PFSK-1 (cell line): ENCODE measurements around the gene MARCHF4.

ENCODE experiments used
- FOXP2 ChIP-seq: optimal IDR thresholded peaks from 2 replicates; pipeline ENCODE3; 2011; ENCODE audit warnings: borderline replicate concordance, control low read depth, inconsistent platforms; ENCODE audit not compliant: insufficient read depth; ENCODE audit errors: extremely low read length, extremely low read depth
- POLR2AphosphoS5 ChIP-seq: IDR thresholded peaks from 2 replicates; pipeline ENCODE4 v1.6.1; 2012; ENCODE audit warnings: low read depth, mild to moderate bottlenecking, control low read depth, low read length, moderate library complexity
- SIN3A ChIP-seq: IDR thresholded peaks from 2 replicates; pipeline ENCODE4 v1.6.1; 2012; ENCODE audit warnings: mild to moderate bottlenecking, low read length, moderate library complexity, borderline replicate concordance; ENCODE audit not compliant: insufficient read depth
- TAF1 ChIP-seq: IDR thresholded peaks from 2 replicates; pipeline ENCODE4 v1.6.1; 2012; ENCODE audit warnings: low read length, control low read depth, borderline replicate concordance; ENCODE audit not compliant: insufficient read depth
- TF ChIP-seq, protein P1 (sequence below), 2 experiments: IDR thresholded peaks; 2 replicates each; pipeline versions ENCODE4 v1.6.1 to v1.8.0; 2011 to 2012; ENCODE audit warnings: low read depth in 2 of 2, low read length in 2 of 2, control low read depth in 1 of 2, inconsistent platforms in 1 of 2, mild to moderate bottlenecking in 1 of 2, moderate library complexity in 1 of 2; ENCODE audit not compliant: insufficient read depth in 1 of 2

Gene MARCHF4

DNA sequence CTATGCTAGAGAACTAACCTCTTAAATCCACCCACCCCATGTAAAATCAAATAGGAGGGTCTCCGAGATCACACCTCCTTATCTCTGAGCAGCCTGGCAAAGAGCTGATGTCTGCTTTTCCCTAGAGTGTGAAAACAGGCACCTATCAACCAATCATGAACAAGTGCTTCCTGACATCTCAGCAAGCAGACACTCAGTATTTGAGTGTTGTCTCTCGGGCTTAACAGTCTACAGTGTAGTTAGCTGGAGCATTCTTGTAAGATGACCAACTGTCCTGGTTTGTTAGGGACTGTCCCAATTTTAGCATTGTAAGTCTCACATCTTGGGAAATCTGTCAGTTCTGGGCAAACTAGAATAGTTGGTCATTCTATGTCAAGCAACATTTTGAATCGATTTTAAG is 26.4 kb downstream of the MARCHF4 start:
- TF ChIP-seq POLR2AphosphoS5 (no peak), SIN3A (no peak)

DNA sequence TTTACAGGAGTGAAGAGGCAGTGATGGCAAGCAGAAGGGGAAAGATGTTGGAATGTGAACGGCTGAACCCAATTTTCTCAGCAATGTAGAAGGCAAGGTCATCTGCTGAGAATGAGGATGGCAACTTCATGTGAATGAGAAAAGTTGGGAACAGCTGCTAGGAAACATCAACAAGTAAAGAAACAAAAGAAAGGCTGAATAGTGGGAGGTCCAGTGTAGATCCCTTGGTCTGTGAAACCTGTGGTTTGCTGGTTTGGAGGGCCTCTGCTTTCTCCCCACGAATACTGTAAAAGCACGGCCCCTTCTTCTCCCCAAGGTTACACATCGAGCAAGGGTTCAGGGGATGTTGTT is 27.4 kb downstream of the MARCHF4 start:
- TF ChIP-seq POLR2AphosphoS5 (no peak), FOXP2 (no peak), TAF1 (no peak), SIN3A (no peak)
- TF ChIP-seq, protein P1, sequence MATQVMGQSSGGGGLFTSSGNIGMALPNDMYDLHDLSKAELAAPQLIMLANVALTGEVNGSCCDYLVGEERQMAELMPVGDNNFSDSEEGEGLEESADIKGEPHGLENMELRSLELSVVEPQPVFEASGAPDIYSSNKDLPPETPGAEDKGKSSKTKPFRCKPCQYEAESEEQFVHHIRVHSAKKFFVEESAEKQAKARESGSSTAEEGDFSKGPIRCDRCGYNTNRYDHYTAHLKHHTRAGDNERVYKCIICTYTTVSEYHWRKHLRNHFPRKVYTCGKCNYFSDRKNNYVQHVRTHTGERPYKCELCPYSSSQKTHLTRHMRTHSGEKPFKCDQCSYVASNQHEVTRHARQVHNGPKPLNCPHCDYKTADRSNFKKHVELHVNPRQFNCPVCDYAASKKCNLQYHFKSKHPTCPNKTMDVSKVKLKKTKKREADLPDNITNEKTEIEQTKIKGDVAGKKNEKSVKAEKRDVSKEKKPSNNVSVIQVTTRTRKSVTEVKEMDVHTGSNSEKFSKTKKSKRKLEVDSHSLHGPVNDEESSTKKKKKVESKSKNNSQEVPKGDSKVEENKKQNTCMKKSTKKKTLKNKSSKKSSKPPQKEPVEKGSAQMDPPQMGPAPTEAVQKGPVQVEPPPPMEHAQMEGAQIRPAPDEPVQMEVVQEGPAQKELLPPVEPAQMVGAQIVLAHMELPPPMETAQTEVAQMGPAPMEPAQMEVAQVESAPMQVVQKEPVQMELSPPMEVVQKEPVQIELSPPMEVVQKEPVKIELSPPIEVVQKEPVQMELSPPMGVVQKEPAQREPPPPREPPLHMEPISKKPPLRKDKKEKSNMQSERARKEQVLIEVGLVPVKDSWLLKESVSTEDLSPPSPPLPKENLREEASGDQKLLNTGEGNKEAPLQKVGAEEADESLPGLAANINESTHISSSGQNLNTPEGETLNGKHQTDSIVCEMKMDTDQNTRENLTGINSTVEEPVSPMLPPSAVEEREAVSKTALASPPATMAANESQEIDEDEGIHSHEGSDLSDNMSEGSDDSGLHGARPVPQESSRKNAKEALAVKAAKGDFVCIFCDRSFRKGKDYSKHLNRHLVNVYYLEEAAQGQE (IDR thresholded peaks at IDR 0.05; ENCODE audit: insufficient read depth in 1 of 2, low read depth in 2 of 2, low read length in 2 of 2), result no peak

DNA sequence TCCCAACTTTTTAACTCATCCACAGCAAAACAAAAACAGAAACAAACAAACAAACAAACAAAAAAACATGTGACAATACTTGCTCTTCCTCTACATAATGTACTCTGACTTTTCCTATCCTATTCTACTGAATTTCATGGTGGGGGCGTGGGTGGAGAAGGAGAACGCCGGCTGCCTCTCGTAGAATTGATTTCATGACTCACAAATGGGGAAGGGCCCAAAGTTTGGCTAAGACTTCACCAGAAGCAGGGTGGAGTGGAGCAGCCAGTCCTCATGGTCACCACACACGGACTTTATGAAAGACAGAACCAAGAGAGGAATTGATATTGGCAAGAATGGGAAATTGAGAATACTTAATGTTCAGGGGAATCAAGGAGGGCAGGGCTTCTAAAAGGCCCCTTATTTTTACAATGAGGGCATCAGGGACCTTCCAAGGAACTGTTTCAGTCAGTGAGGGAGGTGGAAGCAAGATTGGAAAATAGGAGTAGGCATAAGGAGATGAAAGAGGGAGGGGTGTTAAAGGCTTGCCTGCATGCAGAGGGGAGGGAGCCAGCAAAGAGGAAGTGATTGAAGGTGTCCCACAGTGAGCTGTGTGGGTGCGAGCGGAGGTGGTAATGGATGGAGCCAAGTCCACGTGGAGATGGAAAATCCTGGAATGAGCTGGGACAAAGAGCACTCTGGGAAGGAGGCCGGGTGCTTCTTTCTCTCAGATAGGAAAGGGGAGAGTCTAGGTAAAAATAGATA is 27.9 kb downstream of the MARCHF4 start:
- no peak for TF ChIP-seq POLR2AphosphoS5
- no peak for TF ChIP-seq FOXP2
- TF ChIP-seq TAF1, result no peak
- TF ChIP-seq, protein P1 (IDR thresholded peaks at IDR 0.05; ENCODE audit: insufficient read depth in 1 of 2, low read depth in 2 of 2, low read length in 2 of 2), result no peak
- TF ChIP-seq SIN3A, result no peak

DNA sequence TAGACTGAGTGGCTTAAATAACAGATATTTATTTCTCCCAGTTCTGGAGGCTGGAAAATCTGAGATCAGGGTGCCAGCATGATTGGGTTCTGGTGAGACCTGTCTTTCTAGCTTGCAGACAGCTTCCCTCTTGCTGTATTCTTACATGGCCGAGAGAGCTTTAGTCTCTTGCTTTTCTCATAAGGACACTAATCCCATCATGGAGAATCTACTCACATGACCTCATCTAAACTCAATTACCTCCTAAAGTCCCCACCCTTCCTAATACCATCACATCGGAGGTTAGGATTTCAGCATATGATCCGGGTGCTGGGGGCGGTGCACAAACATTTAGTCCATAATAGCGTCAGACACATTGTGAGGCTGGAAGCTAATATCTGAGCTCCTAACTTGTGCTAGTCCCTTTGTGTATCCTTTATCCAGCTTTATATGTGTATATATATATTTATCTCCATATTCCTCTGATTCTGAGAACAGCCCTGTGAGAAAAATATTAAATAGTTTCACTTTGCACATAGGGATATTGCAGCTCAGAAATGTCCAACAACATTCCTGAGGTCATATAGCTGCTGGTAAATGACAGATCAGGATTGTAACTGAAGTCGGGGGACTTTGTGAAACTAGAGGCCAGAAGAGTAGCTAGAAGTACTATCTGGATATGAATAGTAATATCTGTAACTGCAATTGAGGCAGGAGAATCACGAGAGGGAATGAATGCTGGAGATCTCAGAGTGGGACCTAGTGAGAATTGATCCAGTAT is 28.9 kb downstream of the MARCHF4 start:
- TF ChIP-seq TAF1, result no peak
- no peak for TF ChIP-seq SIN3A
- TF ChIP-seq POLR2AphosphoS5, result no peak
- TF ChIP-seq, protein P1 (IDR thresholded peaks at IDR 0.05; ENCODE audit: insufficient read depth in 1 of 2, low read depth in 2 of 2, low read length in 2 of 2), result no peak
- no peak for TF ChIP-seq FOXP2

DNA sequence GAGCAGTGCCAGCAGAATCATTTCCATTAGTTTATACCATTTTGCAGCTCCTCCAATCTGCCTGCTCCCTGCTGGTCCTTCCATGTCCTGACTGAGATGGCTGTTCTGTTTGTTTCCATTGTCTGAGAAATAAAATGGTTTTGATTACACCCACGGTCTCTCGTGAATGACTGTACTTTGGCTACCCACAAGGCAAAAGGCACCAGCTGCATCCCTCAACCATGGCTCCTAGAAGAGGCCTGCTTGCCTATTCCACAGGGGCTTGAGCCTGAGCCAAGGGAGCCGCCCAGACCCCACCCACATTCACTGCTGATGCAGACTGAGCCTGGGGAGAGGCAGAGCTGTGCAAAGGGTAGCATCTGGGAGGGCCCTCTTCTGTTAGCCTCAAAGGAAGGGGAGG is 31.2 kb downstream of the MARCHF4 start:
- TF ChIP-seq TAF1, result no peak
- TF ChIP-seq SIN3A, result no peak
- TF ChIP-seq FOXP2, result no peak
- TF ChIP-seq, protein P1 (IDR thresholded peaks at IDR 0.05; ENCODE audit: insufficient read depth in 1 of 2, low read depth in 2 of 2, low read length in 2 of 2), result no peak
- TF ChIP-seq POLR2AphosphoS5, result no peak
